Transverse colon (tissue), 4 donors: ENCODE data around the gene CDX1. TPM values are rescaled to one million over a fixed set of nuclear protein-coding genes. Genes with fewer than 3 reads are reported as not detected.

Source experiments
- DNase-seq: peaks from one replicate; pipeline ENCODE4 v3.0.0-alpha.2; 2019
- H3K27ac ChIP-seq, 4 donors: fragments of 200-600 bp; sonication (generic); 2 replicates each; pipeline ENCODE4 v1.5.1; 2016 to 2018; ENCODE audit warnings: inconsistent platforms in 4 of 4
- H3K27me3 ChIP-seq: fragments of 200-600 bp; sonication (generic); 2 replicates; pipeline ENCODE4 v1.5.1; 2017; ENCODE audit warnings: inconsistent platforms
- H3K36me3 ChIP-seq, 4 donors: fragments of 200-600 bp; sonication (generic); 2 replicates each; pipeline ENCODE4 v1.5.1; 2017 to 2019; ENCODE audit warnings: inconsistent platforms in 4 of 4
- H3K4me1 ChIP-seq, 4 donors: fragments of 200-600 bp; sonication (generic); 2 replicates each; pipeline ENCODE4 v1.5.1; 2017 to 2020; ENCODE audit warnings: inconsistent platforms in 4 of 4
- H3K4me3 ChIP-seq, 4 donors: fragments of 200-600 bp; sonication (generic); 1 replicate in 1 of 4; 2 replicates in 3 of 4; pipeline versions ENCODE4 v1.5.1 to v1.6.1; 2017 to 2019; ENCODE audit warnings: inconsistent platforms in 4 of 4
- H3K9me3 ChIP-seq, 2 donors: fragments of 200-600 bp; sonication (generic); 2 replicates each; pipeline ENCODE4 v1.5.1; 2017 to 2019; ENCODE audit warnings: inconsistent platforms in 2 of 2
- EP300 ChIP-seq: sonication (generic); formaldehyde crosslinking; IDR thresholded peaks from one replicate; pipeline ENCODE4 v1.6.1; 2017; ENCODE audit warnings: antibody characterized with exemption, low read depth
- POLR2A ChIP-seq: fragments of 450-650 bp; IDR thresholded peaks from one replicate; pipeline ENCODE4 v1.6.1; 2016; ENCODE audit warnings: antibody characterized with exemption, mild to moderate bottlenecking, moderate library complexity
- POLR2AphosphoS5 ChIP-seq, 3 donors: sonication (generic); formaldehyde crosslinking; IDR thresholded peaks; one replicate each; pipeline ENCODE4 v1.6.1; 2016; ENCODE audit warnings: antibody characterized with exemption in 3 of 3
- WGBS, 2 donors: methylation state at CpG; one replicate each; pipeline ENCODE4 v1.1.5; 2018; ENCODE audit warnings: low coverage in 1 of 2; 5-methylcytosine and 5-hydroxymethylcytosine counted together
- in situ Hi-C, 4 donors: fragments of 200-750 bp; cut with MboI; loops; one replicate each; pipeline versions ENCODE4 v1.15.0 to v1.15.1; 2017; ENCODE audit warnings: low sequenced_read_pairs in 3 of 4, low pct_ligation_motif_present in 1 of 4, low pct_unique_long_range_greater_than_20kb in 1 of 4
- intact Hi-C: fragments of 100-400 bp; cut with DNase I; formaldehyde crosslinking; loops from one replicate; pipeline ENCODE4 v1.15.1; 2023; ENCODE audit warnings: low total_unique reads
- total RNA-seq, 4 donors: library from RNA; depleted of rRNA; stranded (reverse); fragments of >200 nt; gene quantifications; one replicate each; pipeline ENCODE4 v1.1.0, GENCODE V29; 2016
- TF ChIP-seq, protein P1 (sequence below), 5 experiments: fragments of 200-600 bp in 3 of 5; fragments of 450-650 bp in 2 of 5; sonication (generic) in 3 of 5; IDR thresholded peaks; 1 replicate in 2 of 5; 2 replicates in 3 of 5; pipeline ENCODE4 v1.5.1; 2016 to 2017; ENCODE audit warnings: antibody characterized with exemption in 5 of 5, inconsistent platforms in 3 of 5, mild to moderate bottlenecking in 2 of 5, moderate library complexity in 1 of 5

Gene CDX1
- 100 to 1,000 TPM; 249 to 540 (median 360) TPM for total RNA-seq

DNA sequence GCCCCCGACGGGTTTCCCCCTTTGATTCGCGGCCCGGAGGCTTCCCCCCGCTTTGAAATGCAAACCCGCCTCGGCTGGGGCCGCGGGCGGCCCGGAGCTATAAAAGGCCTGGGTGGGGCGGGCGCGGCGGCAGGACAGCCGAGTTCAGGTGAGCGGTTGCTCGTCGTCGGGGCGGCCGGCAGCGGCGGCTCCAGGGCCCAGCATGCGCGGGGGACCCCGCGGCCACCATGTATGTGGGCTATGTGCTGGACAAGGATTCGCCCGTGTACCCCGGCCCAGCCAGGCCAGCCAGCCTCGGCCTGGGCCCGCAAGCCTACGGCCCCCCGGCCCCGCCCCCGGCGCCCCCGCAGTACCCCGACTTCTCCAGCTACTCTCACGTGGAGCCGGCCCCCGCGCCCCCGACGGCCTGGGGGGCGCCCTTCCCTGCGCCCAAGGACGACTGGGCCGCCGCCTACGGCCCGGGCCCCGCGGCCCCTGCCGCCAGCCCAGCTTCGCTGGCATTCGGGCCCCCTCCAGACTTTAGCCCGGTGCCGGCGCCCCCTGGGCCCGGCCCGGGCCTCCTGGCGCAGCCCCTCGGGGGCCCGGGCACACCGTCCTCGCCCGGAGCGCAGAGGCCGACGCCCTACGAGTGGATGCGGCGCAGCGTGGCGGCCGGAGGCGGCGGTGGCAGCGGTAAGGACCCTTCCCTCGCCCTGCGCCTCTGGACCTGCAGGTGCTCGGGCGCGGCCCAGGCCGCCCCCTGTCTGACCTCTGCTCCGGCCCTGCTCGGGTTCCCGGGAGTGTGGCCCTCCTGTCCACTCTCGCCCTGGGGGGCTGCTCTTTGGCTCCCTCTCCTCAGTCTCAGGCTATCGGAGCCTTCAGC lies at the start of gene CDX1:
Gene CDX1, plus strand, starts transcription at position 129 of the 862 bp plus-strand sequence. Its CDS starts 99 bp downstream, at position 228.
- peaks cover 24 to 63% (median 45%) of the 10 kb centered on the region in 4 donors for H3K4me1 ChIP-seq
- 32% methylated on average over 51 of the region's 93 CpGs; no CpG with 5 or more reads in 1 of the 2 donors for WGBS, 2 donors
- H3K27me3 ChIP-seq = peaks cover 13% of the 10 kb centered on the region
- in situ Hi-C loops = loop anchor here in 2 of 4 donors (25.0 kb wide), 1 partner anchor 270 kb away; the partner anchor contains the start of gene RPS14 (in 2 of the 2)
- intact Hi-C loops = no loop called here
- TF ChIP-seq POLR2AphosphoS5 (IDR thresholded peaks at IDR 0.05) = peak; percentile 76 to 90 (median 89)
- TF ChIP-seq EP300 = no peak
- TF ChIP-seq, protein P1, sequence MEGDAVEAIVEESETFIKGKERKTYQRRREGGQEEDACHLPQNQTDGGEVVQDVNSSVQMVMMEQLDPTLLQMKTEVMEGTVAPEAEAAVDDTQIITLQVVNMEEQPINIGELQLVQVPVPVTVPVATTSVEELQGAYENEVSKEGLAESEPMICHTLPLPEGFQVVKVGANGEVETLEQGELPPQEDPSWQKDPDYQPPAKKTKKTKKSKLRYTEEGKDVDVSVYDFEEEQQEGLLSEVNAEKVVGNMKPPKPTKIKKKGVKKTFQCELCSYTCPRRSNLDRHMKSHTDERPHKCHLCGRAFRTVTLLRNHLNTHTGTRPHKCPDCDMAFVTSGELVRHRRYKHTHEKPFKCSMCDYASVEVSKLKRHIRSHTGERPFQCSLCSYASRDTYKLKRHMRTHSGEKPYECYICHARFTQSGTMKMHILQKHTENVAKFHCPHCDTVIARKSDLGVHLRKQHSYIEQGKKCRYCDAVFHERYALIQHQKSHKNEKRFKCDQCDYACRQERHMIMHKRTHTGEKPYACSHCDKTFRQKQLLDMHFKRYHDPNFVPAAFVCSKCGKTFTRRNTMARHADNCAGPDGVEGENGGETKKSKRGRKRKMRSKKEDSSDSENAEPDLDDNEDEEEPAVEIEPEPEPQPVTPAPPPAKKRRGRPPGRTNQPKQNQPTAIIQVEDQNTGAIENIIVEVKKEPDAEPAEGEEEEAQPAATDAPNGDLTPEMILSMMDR (IDR thresholded peaks at IDR 0.05) = no peak
- TF ChIP-seq POLR2A = peak; percentile 90
- H3K27ac ChIP-seq = peak within 1 kb of the TSS; percentile 85 to 96 (median 91)
- peaks cover 0 to 3% (median 0%) of the 10 kb centered on the region in 4 donors for H3K36me3 ChIP-seq
- peak within 1 kb of the TSS; percentile 24 to 74 (median 64) for H3K4me3 ChIP-seq
- H3K9me3 ChIP-seq = no peaks in the 10 kb centered on the region
- peak; percentile 76 for DNase-seq

DNA sequence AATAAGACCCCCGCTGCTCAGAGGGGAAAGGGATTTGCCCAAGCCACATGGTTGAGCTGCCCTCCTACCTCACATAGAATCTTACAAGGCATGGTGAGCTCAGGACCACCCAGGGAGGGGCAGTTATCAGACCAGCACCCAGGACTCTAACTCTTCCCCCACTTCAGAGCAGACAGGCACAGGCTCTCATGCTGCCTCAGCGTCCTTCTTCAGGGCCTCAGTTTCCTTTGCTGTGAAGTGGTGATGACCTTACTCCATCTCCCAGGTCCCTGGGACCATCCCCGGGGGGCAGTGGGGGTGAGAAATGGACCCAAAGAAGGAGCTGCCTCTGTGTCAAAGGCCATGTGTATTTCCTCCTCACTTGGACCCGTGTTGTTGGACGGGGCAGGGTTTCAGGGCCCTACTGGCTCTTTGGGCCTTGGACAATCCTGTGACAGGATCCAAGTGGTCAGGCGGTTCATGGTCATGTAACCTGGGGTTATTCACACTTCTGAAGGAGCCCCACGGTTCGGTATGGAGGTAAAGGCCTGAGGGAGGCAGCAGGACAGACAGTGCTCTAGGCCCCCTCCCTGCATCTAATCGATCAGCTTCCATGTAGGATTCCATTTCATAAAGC lies 48.5 kb upstream of the CDX1 start:
- in situ Hi-C loops = loop anchor here in 1 of 4 donors (25.0 kb wide), 1 partner anchor 281 kb away; no protein-coding TSS in a partner anchor
- 80% methylated on average over 9 of the region's 9 CpGs; no CpG with 5 or more reads in 1 of the 2 donors for WGBS, 2 donors
- Histone ChIP-seq H3K36me3 (no peaks in the 10 kb centered on the region), H3K4me1 (peaks cover 0 to 18% (median 0%) of the 10 kb centered on the region in 4 donors), H3K9me3 (no peaks in the 10 kb centered on the region), H3K27ac (no peak overlapping the region), H3K27me3 (no peaks in the 10 kb centered on the region), H3K4me3 (no peak overlapping the region)
- DNase-seq = no peak
- no peak for TF ChIP-seq POLR2A
- TF ChIP-seq EP300 = no peak
- no peak for TF ChIP-seq POLR2AphosphoS5 (IDR thresholded peaks at IDR 0.05)
- TF ChIP-seq, protein P1 (IDR thresholded peaks at IDR 0.05) = no peak
- intact Hi-C loops = no loop called here

DNA sequence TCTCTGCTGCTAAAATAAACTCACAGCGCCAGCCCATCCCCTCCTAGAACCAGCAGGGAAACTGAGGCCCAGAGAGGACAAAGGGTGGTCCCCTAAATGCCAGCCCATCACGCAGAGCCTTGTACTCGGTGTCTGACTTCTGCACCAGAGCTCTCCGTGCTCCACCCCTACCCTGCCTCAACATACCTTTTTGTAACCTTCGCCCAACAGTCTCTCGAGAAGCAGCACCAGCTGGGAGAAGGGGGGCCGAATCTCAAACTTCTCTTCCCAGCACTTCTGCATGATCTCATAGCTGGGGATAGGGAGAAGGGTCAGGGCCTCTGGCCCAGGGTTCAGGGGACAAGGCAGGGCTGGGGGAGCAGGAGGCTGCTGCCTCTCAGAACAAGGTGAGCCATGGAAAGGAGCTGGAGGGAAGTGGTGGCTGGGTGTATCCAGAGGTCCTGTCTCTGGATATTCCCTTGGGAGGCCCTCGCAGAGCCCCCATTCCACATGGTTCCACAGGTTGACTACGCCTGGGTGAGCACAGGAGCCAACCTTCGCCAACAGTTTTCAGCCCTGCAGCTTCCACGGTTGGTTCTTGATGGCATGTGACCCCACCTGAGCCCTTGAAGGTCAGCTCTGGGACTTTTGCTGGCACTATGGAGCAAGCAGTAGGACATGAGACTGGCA lies 47.9 kb upstream of the CDX1 start:
- intact Hi-C loops (no loop called here), in situ Hi-C loops (loop anchor here in 1 of 4 donors (25.0 kb wide), 1 partner anchor 281 kb away; no protein-coding TSS in a partner anchor)
- H3K27me3 ChIP-seq = no peaks in the 10 kb centered on the region
- H3K36me3 ChIP-seq = no peaks in the 10 kb centered on the region
- no peak overlapping the region for H3K4me3 ChIP-seq
- peaks cover 0 to 13% (median 0%) of the 10 kb centered on the region in 4 donors for H3K4me1 ChIP-seq
- WGBS, 2 donors = 92% methylated on average over 11 of the region's 11 CpGs; no CpG with 5 or more reads in 1 of the 2 donors
- no peak for DNase-seq
- TF ChIP-seq EP300 (no peak), POLR2AphosphoS5 (IDR thresholded peaks at IDR 0.05) (no peak), POLR2A (no peak)
- TF ChIP-seq, protein P1 (IDR thresholded peaks at IDR 0.05) = no peak
- no peaks in the 10 kb centered on the region for H3K9me3 ChIP-seq
- no peak overlapping the region for H3K27ac ChIP-seq
